Stimulated activated CD4-positive, alpha-beta T cell treated with anti-CD3 and anti-CD28 coated beads, Interleukin-4, amount 100 ng/mL, for 1 hour (primary cell): ENCODE measurements around the gene SPC25.
"Not testable (repeated sequence)": the region's sequence is repeated elsewhere in the genome, so short reads cannot be mapped to it uniquely, and the experiment has no call there.

Experiments
- DNase-seq: peaks from one replicate; pipeline ENCODE4 v3.0.0-alpha.2; 2020

The SPC25 gene

GRCh38 chr2:168901003-168901402, 10.8 kb upstream of the SPC25 start, which contains the start of gene G6PC2:
TSS of gene G6PC2 (plus strand) at chr2:168901291. CDS start at chr2:168901332, 41 bp downstream.
- DNase-seq, result no peak

DNA sequence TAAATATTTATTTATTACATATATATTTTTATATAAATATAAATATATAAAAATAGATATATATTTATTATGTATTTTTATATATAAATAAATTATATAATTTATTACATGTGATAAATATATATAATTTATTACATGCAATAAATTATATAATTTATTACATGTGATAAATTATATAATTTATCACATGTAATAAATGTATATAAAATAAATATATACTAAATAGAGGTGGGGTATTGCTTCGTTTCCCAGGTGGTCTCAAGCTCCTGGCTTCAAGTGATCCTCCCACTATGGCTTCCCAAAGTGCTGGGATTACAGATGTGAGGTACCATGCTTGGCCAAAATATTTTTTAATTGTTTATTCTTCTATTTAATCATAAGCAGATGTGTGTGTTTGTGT, 7.2 kb upstream of the SPC25 start:
- no peak for DNase-seq

DNA sequence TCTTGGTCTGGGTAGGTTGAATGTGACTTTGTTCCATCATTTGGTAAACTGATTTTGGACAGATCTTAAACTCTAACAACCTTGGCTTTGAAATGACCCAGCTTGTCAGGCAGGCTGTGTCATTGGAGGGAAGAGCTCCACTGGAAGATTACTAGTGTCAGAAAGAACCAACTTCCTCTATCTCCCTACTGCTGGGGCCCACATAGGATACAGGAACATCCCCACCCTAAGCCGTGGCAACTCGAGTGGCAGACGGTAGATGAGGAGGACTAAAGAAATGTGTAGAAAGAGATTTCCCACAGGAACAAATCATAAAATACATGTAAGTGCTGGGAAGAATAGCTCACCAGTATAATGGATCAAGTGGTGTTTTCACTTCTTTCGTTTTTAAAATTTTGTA, 6.6 kb upstream of the SPC25 start:
- DNase-seq, result no peak

DNA sequence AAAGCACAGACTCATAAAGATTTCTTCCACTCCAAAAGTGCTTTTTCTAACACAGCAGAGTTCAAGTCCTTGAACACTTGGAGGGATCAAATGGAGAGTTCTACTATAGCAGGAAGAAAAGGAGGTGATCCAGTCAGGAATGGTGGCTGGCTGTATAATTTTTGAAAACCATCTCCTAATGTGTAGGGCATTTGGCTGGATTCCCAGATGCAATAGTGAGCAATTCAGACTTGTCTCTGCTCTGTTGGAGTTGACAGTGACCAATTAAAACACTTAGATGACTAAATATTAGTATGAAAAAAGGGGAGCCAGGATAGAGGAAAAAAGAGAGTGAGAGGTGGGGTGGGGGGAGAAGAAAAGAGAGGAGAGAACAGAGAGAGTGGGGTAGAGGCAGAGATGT, 5.5 kb upstream of the SPC25 start:
- no peak for DNase-seq

DNA sequence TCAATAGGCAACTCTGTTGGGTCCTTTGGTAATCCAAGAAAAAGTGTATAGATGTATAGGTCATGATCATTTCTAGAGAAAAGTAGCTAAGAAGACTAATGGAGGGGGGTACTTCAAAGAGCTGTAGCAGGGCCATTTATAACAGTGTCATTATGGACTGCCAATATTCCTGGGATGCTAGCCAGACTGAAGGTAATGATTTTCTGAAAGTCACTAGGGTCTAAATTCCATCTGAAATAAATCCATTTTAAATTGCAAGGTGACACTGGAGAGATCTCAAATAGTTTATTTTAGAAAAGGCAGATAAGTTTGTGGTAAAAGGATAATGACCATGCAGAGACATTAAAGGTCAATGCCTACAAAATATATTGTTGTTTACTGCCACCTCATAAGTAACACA, 4.5 kb upstream of the SPC25 start:
- no peak for DNase-seq

- DNase-seq, result no peak
Measured at GRCh38 chr2:168894101-168894500, 3.9 kb upstream of the SPC25 start.

- no peak for DNase-seq
Measured at GRCh38 chr2:168892327-168892726, 2.1 kb upstream of the SPC25 start.

GRCh38 chr2:168889635-168890005, 610 bp downstream of the SPC25 start:
- no peak for DNase-seq

GRCh38 chr2:168884975-168885374, 5.3 kb downstream of the SPC25 start:
- DNase-seq, result no peak

- not testable (repeated sequence) for DNase-seq
Measured at GRCh38 chr2:168882163-168882562, 8.1 kb downstream of the SPC25 start.

DNA sequence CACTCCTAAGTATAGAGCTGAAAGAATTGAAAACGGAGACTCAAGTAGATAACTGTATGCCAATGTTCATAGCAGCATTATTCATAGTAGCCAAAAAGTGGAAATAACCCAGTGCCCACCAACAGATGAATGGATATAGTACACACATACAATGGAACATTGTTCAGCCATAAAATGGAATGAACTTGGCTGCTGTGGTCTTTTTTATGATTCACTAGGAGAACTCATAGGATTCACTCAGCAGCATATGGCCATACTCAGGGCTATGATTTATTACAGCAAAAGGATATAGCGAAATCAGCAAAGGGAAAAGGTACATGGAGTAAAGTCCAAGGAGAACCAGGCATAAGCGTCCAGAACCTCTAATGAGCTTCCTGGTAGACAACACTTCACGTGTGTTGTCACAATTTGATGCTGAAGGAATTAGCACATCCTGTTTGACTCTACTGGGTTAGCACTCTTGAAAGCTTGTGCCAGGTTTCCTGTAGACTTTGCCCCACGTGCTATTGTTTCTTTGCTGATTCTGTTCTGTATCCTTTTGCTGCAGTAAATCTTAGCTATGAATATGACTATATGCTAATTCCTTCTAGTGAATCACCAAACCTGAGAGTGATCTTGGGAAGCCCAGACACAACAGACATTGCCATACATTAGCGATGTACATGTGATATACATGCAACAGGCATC, 15.7 kb downstream of the SPC25 start:
- DNase-seq, result no peak

DNA sequence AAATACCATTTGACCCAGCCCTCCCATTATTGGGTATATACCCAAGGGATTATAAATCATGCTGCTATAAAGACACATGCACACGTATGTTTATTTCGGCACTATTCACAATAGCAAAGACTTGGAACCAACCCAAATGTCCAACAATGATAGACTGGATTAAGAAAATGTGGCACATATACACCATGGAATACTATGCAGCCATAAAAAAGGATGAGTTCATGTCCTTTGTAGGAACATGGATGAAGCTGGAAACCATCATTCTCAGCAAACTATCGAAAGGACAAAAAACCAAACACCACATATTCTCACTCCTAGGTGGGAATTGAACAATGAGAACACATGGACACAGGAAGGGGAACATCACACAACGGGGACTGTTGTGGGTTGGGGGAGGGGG, 19.4 kb downstream of the SPC25 start:
- DNase-seq, result not testable (repeated sequence)

DNA sequence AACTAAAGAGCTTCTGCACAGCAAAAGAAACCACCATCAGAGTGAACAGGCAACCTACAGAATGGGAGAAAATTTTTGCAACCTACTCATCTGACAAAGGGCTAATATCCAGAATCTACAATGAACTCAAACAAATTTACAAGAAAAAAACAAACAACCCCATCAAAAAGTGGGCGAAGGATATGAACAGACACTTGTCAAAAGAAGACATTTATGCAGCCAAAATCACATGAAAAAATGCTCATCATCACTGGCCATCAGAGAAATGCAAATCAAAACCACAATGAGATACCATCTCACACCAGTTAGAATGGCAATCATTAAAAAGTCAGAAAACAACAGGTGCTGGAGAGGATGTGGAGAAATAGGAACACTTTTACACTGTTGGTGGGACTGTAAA, 19.9 kb downstream of the SPC25 start:
- DNase-seq, result not testable (repeated sequence)

GRCh38 chr2:168867164-168867563, 23.1 kb downstream of the SPC25 start:
- DNase-seq, result not testable (repeated sequence)

DNA sequence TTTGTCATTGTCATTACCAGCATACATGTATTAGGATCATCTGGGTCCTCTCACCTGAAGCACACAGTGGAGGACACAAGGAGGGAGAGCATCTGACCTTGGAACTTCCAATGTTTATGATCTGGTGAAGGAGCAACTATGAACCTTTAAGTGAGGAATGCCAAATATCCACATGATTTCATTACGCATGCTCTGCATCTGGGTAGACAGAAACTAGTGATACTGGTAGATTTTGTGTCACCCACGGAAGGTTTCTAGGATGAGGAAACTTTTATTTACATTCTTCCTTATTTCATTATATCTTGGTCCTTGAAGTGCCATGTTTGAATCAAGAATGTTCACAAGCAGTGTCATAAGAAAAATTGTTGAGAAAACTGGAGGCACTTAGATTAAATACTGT, 32.1 kb downstream of the SPC25 start:
- no peak for DNase-seq

DNA sequence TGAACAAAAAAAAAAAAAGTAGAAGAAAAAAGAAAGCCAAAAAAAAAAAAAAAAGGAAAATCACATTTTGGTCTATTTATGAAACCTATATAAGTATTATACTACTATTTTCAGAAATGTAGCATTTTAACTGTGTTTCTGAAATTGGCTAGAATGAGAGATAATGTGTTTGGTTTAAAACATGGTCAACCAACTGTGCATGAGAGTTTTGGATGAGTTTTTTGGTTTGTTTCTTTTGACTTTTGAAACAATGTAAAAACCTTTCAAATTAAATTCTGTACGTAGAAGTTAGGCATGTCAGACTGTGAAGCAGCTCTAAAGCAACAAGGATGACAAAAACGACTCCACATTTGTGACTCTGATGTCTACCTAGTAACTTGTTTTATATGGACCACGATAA, 34.6 kb downstream of the SPC25 start:
- DNase-seq, result no peak

GRCh38 chr2:168854651-168855050, 35.6 kb downstream of the SPC25 start:
- DNase-seq, result no peak

- DNase-seq, result no peak
Measured at GRCh38 chr2:168853471-168853870, 36.8 kb downstream of the SPC25 start.

DNA sequence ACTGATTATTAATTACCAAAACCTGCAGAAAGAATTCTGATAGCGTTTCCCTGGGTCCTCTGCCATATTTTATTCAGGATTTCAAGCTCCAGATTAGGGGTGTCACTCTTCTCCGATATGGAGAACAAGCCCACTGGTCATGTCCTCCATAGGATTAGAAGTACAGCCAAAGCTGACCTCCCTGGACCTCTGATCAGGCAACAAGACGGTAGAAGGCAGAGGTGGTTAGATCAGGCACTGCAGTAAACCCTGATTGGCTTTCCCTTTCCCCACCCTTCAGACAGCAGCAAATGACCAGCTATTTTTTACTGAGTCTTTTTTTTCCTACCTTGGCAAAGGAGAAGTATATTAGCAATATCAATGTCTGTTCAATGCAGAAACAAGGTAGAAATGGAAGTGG, 37.7 kb downstream of the SPC25 start:
- DNase-seq, result no peak

GRCh38 chr2:168851674-168852320, 38.4 kb downstream of the SPC25 start:
- DNase-seq, result no peak

DNA sequence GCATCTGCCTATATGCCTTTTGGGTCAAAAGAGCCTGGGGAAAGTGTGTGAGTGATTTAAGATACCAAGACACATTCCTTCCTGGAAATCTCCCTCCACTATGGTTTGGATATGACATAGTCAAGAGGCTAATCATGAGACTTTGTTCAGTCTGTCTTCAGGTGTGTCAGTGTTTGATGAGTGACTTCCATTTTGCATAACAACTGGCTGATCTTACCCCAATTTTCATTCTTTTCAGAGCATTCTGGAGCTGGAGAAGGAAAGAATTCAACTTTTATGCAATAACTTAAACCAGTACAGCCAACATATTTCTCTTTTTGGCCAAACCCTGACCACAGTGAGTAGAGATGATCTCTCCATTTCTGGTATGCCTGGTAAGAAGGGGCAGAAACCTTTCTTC, 39.4 kb downstream of the SPC25 start:
- DNase-seq, result no peak

GRCh38 chr2:168849610-168850009, 40.6 kb downstream of the SPC25 start:
- no peak for DNase-seq

DNA sequence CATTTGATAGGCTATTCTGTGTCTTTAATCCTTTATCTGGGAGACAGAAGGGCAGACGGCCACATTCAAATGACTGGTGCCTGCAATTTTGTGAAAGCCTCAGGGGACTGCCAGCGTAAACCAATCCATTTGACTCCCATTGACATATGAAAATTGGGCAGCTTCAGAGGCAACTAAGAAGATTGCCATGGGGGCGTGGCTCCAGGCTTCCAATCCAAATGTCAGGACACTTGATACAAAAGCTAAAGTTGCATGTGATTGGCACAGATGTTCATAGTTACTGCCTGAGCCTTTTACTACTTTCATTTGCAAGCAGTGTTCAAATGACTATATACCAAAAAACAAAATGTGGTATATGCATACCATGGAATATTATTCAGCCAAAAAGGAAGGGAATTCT, 42.0 kb downstream of the SPC25 start:
- DNase-seq, result no peak

DNA sequence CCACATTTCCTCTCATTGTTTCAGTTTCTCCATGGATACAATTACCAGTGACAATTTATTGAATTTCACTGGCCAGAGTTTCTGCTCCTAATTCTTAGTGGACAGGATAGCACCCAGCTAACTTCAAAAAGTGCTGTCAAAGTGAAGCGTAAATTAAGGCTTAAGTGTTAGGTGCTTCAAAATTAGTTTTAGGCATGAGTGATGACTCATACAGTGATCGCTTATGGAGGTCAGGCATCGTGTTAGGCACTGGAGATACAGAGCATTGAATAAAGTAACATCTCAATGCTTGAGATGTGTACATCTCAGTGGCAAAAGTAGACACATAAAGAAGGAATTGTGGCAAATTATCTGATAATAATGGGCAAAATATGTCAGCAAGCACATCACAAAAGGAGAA, 47.0 kb downstream of the SPC25 start:
- no peak for DNase-seq

GRCh38 chr2:168841445-168841844, 48.8 kb downstream of the SPC25 start:
- DNase-seq, result no peak
